Left cardiac atrium (tissue), 4 donors: ENCODE results near the gene GLT6D1. TPM values are rescaled to one million over a fixed set of nuclear protein-coding genes. Genes with fewer than 3 reads are reported as not detected.
"Not testable (repeated sequence)": the region's sequence is repeated elsewhere in the genome, so short reads cannot be mapped to it uniquely, and the experiment has no call there.

Experiments
- ATAC-seq, 2 donors: fragments of 200-7000 bp; cut with Tn5 transposase; one replicate each; pipeline ENCODE4 v1.9.1; 2020; ENCODE audit warnings: mild to moderate bottlenecking in 2 of 2, moderate library complexity in 2 of 2
- DNase-seq: peaks from one replicate; pipeline ENCODE4 v3.0.0-alpha.2; 2020
- intact Hi-C, 2 donors: fragments of 100-400 bp; cut with DNase I; formaldehyde crosslinking; loops; one replicate each; pipeline versions ENCODE4 v1.14.1 to v1.15.1; 2022 to 2023
- long read RNA-seq: library from polyadenylated mRNA; unstranded; transcript quantifications from one replicate; pipeline ENCODE4 v2.0.0, GENCODE V29; 2021
- total RNA-seq, 2 donors: library from RNA; stranded (reverse); fragmentation: NEBNext Ultra II Directional; extraction: Animal tissue kit (Norgen Biotek cat#: 25700); gene quantifications; one replicate each; pipeline ENCODE4 v1.2.1, GENCODE V29; 2021
- donor health status: DM: no; HTN: yes; CAD: no.
- donor health status: DM: no; HTN: yes; CAD: no; lungs with severe emphysema.
- donor health status: DM: yes; HTN: yes; CAD: no.
- donor health status: Dilated cardiomyopathy.

GLT6D1 gene
- not detected for total RNA-seq
- long read RNA-seq = 0 reads

GRCh38 chr9:135639196-135639595 is at the start of gene GLT6D1:
Gene GLT6D1, minus strand, starts transcription at chr9:135639540. Its CDS starts 353 bp downstream, at chr9:135639187.
- ATAC-seq = no peak
- no peak for DNase-seq
- intact Hi-C loops = no loop called here

- intact Hi-C loops = no loop called here
- DNase-seq (no peak), ATAC-seq (no peak)
Observed at GRCh38 chr9:135689011-135689410, 49.7 kb upstream of the GLT6D1 start.

- intact Hi-C loops = no loop called here
- ATAC-seq (no peak), DNase-seq (no peak)
Observed at GRCh38 chr9:135687216-135687615, 47.9 kb upstream of the GLT6D1 start.

GRCh38 chr9:135684691-135685090 is 45.4 kb upstream of the GLT6D1 start:
- ATAC-seq (no peak), DNase-seq (no peak)
- intact Hi-C loops = no loop called here

GRCh38 chr9:135683401-135684034 is 44.2 kb upstream of the GLT6D1 start:
- intact Hi-C loops = no loop called here
- no peak for DNase-seq
- no peak for ATAC-seq

GRCh38 chr9:135681161-135681560 is 41.8 kb upstream of the GLT6D1 start:
- DNase-seq = no peak
- intact Hi-C loops = no loop called here
- no peak for ATAC-seq

- intact Hi-C loops = no loop called here
- DNase-seq = no peak
Observed at GRCh38 chr9:135680056-135680455, 40.7 kb upstream of the GLT6D1 start.

GRCh38 chr9:135678236-135679017 is 39.1 kb upstream of the GLT6D1 start:
- intact Hi-C loops = no loop called here
- no peak for DNase-seq
- no peak for ATAC-seq

More at GRCh38 chr9:135680056-135680455, 40.7 kb upstream of the GLT6D1 start:
- ATAC-seq = no peak

- ATAC-seq (no peak), DNase-seq (no peak)
- intact Hi-C loops = no loop called here
Observed at GRCh38 chr9:135677641-135678168, 38.4 kb upstream of the GLT6D1 start.

GRCh38 chr9:135676891-135677290 is 37.6 kb upstream of the GLT6D1 start:
- DNase-seq = no peak
- intact Hi-C loops = no loop called here
- ATAC-seq = no peak

GRCh38 chr9:135674977-135675376 is 35.6 kb upstream of the GLT6D1 start:
- no peak for DNase-seq
- no peak for ATAC-seq
- intact Hi-C loops = no loop called here

- no peak for DNase-seq
- no peak for ATAC-seq
Observed at GRCh38 chr9:135673941-135674340, 34.6 kb upstream of the GLT6D1 start.

GRCh38 chr9:135672786-135673185 is 33.4 kb upstream of the GLT6D1 start:
- not testable (repeated sequence) for ATAC-seq, DNase-seq

More at GRCh38 chr9:135673941-135674340, 34.6 kb upstream of the GLT6D1 start:
- intact Hi-C loops = no loop called here

GRCh38 chr9:135671591-135672041 is 32.3 kb upstream of the GLT6D1 start:
- ATAC-seq (no peak), DNase-seq (no peak)
- intact Hi-C loops = no loop called here

More at GRCh38 chr9:135672786-135673185, 33.4 kb upstream of the GLT6D1 start:
- intact Hi-C loops = not testable (repeated sequence)

GRCh38 chr9:135670721-135671590 is 31.6 kb upstream of the GLT6D1 start:
- ATAC-seq (no peak), DNase-seq (no peak)
- intact Hi-C loops = no loop called here

GRCh38 chr9:135669616-135670285 is 30.4 kb upstream of the GLT6D1 start:
- no peak for DNase-seq
- no peak for ATAC-seq
- intact Hi-C loops = no loop called here

- ATAC-seq, intact Hi-C loops, DNase-seq: not testable (repeated sequence)
Observed at GRCh38 chr9:135669018-135669417, 29.7 kb upstream of the GLT6D1 start.

- no peak for ATAC-seq
- no peak for DNase-seq
- intact Hi-C loops = no loop called here
Observed at GRCh38 chr9:135667463-135668001, 28.2 kb upstream of the GLT6D1 start.
